IPS-NIHi7 (cell line): ENCODE measurements around the gene COPB2.
"Not testable (repeated sequence)": the region's sequence is repeated elsewhere in the genome, so short reads cannot be mapped to it uniquely, and the experiment has no call there.

Source experiments
- DNase-seq: peaks from one replicate; pipeline ENCODE4 v3.0.0; 2012; ENCODE audit warnings: mixed read lengths; ENCODE audit errors: extremely low spot score

COPB2 gene

DNA sequence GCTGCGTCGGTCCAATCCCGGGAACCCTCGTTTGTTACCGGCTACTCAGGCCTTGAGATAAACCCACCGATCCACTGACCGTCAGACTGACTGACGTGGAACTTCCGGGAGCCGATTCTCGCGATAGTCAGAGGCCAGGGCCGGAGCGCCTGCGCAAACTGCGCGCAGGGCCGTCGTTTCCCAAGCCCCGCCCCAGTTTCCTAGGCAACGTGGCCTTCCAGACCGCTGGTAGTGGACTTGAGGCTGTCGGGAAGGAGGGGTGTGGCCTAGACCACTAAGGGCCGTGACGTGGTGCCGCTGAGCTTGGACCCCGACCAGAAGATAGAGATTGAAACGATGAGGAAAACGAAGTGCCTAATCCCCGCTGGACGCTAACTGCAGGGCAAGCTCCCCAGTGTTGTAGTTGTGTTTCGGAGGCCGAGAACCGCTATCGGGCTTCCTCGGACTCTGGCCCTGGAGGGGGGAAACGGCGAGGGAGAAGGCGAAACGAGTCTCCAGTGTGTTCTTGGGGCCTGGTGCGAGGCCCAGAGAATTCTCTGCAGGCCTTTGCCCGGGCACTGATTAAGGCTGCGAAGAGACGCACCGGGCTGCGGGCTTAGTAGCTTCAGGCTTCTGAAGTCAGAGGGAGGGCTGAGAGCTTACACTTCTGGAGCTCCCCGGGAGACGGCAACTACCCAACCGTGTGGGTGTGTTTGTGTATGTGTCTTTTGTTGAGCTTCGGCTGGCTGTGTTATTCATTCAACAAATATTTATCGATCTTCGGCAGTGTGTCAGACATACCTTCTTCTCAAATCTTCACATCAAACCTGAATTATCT lies at the start of gene COPB2:
Gene COPB2 (minus strand): TSS at position 96 of the 817 bp plus-strand sequence. CDS start 97 bp downstream, outside the sequence.
- peak; percentile 98 for DNase-seq

DNA sequence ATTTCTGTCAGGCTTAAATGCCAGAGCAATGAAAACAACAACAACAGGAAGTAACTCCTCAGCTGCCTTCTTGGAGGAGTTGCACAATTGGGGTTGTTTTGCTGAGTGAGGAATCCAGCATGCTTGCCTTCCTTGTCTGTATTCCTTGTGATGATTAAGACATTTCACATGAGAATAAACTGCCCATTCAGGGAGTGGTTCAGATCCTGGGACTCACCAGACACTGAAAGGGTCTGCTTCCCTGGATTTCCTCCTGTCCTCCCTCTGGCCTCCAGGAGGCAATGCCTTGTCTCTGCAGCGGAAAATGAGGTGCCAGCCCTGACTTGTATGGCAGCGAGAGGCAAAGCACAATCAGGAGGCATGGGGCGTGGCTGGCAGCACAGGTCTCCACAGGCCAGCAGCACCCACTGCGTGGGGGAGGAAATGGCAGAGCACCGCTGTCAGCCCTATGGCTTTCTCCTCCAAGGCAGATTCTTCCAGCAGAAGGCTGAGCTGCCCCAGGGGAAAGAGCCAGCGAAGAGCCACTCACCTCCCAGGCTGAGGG lies 45.4 kb upstream of the COPB2 start:
- DNase-seq, result no peak

DNA sequence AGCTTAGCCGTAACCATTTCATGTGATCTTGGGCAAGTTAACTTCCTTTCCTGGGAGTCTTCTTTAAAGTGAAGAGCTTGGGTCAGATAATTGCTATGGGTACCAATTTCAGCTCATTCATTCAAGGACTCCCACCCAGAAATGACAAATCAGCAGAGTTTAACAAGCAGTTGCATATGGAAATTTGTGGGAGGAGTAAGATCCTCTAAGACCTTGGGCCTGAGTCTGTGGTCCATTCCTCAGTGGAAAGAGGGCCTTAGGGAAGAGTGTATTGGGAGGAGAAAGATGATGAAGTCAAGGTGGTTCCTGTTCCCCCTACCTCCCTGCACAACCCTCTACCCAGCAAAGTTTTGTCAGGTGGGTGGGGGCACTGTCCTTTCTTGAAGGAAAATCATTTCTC lies 44.8 kb upstream of the COPB2 start:
- no peak for DNase-seq

- DNase-seq, result no peak
These were observed 43.6 kb upstream of the COPB2 start for GRCh38 chr3:139433089-139433488.

GRCh38 chr3:139430493-139430892 lies 41.0 kb upstream of the COPB2 start:
- no peak for DNase-seq

DNA sequence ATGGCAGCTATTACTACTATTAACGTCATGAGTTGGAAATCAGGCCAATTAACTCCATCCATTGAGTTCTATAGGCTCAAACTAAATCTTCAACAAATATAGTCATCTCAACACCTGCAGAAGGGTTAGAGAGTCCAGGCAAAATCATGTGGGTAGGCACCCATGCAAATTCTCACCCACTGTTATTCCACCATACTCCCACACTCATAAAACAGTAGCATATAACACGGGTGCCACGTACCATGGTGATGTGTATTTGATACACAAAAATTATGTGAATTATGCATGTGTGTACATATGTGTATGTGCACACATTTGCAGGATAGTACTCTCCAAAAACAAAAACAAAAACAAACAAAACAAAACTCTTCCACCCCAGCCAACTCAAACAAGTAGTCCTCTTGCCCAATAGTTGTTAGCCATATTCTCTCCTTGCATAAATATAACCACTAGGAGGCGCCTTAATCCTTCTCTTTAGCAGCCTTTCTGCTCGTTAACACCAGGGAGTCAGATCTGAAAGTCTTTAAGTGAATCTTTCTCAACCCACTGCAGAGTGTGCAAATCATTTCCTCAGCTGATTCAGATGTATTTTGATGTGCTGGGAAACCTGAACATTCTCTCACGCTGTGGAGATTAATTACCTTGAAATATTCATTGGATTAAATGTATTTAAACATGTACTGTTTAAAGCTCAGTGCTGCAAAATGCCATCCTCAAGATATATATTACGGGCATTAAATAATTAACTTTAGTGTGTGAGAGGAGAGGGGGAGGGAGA lies 38.0 kb upstream of the COPB2 start:
- DNase-seq, result peak; percentile 74

DNA sequence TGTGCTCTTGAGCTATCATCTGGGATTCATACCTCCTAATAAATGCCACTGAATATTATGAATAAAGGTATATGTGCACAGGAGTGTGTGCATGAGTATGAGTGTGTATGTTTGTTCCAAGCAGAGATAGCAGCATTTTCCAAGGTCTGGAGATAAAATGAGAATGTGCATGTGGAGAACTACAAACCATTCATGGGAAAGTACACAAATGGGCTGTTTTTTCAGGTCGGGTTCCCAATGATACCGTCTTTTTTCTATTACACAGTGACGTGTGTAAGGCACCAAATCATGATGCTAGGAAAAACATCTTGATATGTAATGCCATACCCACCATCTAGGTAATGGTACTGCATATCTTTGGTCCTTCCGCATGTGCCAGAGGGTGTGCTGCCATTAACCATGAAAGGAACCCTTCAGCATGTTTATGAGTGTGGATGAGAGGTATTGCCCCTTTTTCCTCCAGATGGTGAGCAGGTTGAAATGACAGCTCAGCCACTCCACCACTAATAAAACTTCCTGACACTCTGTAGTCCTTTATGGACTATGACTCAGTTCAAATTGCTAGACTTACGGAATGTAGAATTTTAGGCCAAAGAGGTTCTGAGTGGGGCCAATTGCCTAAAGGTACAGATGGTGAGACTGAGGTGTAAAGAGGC lies 36.4 kb upstream of the COPB2 start:
- DNase-seq, result no peak

DNA sequence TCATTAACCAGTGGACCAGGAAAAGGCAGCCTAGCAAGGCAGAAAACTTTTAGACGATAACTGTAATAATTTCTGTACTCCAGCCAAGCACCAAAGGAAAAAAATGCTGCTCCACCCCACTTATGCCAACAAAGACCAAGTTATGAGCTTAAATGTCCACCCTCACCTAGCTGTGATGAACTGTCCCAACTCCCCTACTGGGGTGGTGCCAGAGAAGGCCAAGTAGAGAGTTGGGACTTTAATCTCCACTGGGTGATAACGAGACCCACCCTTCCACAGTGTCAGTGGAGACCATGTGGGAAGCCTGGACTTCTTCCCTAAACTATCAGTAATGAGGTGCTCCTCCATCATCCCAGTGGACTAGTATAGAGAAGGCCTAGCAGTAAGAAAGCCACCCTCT lies 33.8 kb upstream of the COPB2 start:
- no peak for DNase-seq

GRCh38 chr3:139421460-139421859 lies 32.0 kb upstream of the COPB2 start:
- no peak for DNase-seq

DNA sequence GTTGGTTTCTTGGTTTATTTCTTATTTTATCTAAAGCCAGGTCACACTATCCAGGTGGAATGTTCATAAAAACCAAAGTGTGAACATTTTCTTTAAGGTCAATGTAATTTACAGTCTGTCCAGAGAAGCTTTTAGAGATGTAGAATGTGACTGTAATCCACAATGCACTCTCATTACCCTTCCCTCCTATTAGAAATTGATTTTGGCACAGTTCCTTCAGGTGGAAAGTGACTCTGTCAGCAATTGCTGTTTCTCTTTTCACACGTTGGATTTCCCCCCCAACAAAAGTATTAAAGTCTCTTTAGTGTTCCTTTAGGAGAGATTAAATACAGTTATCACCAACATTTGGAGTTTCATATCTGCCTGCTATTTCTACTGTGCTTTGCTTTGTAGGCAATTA lies 31.6 kb upstream of the COPB2 start:
- no peak for DNase-seq

- no peak for DNase-seq
These were observed 28.7 kb upstream of the COPB2 start for GRCh38 chr3:139418144-139418543.

DNA sequence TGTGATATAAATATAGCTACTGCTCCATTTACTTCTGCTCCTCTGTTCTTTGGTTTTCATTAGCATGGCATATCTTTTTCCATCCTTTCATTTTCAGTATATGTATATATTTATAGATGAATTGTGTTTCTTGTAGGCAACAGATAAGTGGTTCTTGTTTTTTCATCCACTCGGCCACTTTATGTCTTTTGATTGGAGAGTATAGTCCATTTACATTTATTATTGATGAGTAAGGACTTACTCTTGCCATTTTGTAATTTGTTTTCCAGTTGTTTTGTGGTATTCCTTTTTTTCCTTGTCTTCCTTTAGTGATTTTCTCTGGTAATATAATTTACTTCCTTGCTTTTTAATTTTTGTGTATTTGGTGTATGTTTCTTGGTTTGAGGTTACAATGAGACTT lies 26.8 kb upstream of the COPB2 start:
- DNase-seq, result no peak

GRCh38 chr3:139414608-139415224 lies 25.3 kb upstream of the COPB2 start:
- DNase-seq, result no peak

- not testable (repeated sequence) for DNase-seq
These were observed 23.4 kb upstream of the COPB2 start for GRCh38 chr3:139412891-139413290.

GRCh38 chr3:139401155-139401554 lies 11.7 kb upstream of the COPB2 start:
- DNase-seq, result not testable (repeated sequence)

DNA sequence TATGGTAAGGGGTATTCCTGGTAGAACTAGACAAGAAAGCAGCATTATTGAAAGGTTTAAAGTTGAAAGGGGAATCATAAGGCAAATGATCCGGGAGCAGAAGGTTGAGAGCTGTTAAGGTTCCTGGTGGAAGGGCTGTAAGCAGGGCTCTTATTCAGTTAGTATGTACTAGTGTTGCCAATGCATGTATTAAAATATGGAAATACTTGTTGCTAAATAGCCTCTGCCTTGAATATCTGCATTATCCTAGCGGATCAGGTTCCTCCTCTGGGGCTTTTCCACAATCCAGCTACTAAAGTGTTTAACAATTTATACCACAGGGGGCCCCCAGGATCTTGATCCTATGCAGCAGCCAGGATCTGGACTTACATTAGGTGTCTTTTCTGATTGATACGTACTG lies 7.3 kb upstream of the COPB2 start:
- DNase-seq, result no peak

DNA sequence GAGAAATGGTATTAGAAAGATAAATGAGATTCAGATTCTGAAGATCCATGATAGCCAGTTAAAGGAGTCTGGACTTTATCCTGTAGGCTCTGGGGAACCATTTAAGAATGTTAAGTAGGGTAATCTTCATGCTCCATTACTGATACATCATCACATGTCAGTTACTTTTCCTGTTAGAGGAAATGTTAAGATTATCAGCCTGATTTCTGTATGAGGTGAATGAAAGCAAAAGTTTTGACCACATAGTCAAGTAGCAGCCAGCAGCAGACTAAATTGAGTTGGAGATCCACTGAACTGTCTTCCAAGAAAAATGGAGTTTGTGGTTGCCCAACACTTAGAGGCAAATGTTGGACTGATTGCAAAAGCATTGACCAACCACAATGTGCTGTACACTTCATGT lies 4.7 kb upstream of the COPB2 start:
- DNase-seq, result no peak

DNA sequence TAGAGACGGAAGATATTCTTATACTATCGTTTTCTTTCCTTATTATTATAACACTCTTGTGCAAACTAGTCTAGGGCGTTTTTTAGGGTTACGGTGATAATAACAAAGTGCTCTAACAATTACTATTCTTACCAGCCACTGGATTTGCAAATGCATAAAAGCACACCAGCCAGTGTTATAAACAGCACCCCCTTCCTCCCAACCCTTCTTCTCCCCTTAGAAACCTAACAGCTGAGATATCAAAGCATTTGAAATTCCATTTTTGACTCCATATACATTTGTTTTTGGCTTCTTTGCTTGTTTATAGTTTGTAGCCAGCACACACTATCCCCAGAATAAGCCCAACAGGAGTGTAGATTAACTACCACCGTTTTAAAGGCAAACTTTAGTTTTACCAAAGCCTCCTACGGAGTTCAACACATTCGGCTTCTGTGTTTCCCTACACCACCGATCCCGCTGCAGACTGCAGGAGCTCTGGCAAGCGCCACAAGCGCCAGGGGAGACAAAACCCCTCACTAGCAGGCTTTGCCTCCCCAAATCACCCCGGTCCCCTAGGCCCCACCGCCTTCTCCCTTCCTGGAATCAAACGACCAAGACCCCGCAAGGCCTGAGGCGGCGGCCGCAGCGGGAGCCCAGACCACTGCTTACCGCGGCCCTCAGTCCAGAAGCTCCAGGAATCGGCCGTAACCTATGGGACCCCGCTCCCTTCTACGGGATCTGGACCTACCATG lies 461 bp downstream of the COPB2 start:
- no peak for DNase-seq

DNA sequence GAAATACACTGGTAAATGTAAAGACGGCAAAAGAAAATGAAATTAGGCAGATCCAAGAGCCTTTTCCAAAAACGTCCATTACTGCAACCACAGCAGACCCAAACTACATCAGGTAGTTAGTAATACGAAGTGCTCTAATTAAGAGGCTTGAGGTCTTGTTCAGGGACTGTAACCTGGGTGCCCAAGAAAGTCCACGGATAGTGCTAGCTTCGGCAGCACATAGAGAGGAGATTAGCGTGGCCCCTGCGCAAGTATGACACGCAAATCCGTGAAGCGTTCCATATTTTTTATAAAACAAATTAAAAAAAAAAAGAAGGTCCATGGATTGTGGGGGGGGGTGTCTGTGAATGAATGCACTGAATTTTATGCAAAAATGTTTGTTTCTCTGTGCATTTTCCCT lies 1.4 kb downstream of the COPB2 start:
- no peak for DNase-seq

DNA sequence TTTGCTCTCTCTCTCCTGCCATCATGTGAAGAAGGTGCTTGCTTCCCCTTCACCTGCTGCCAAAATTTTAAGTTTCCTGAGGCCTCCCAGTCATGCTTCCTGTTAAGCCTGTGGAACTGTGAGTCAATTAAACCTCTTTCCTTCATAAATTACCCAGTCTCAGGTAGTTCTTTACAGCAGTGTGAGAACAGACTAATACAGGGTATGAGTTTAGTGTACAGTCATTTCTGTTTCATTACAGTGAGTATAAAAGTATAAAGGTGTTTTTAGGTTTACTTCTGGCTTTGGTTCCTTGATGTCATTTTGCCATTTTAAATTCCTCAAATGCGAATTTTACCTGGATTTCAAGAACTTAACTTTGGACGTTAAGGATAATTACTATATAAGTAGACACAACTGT lies 7.2 kb downstream of the COPB2 start:
- not testable (repeated sequence) for DNase-seq

DNA sequence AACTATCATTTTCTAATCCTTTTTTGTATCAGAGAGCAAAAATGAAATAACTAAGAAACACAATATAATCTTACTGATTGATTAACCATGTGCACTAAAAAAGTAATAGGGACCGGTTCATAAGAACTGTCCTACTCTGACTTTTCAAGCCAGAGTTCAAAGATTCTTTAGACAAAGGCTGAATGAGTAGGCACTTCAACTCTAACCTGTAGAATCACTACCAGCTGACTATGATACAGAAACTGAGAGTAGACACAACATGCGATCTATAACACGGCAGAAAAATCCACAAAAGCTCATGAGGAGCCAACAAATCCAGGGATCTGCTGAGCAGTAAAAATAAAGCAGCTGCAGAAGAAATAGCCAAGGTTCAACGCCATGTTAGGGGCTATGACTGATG lies 8.9 kb downstream of the COPB2 start:
- no peak for DNase-seq
